Measurements from ENCODE around the gene BRAF.
"Not testable (repeated sequence)": the region's sequence is repeated elsewhere in the genome, so short reads cannot be mapped to it uniquely, and the experiment has no call there.

- TF ChIP-seq RAD21 (IDR thresholded peaks at IDR 0.05 in 1 of 2, conservative IDR thresholded peaks at IDR 0.05 in 1 of 2; ENCODE audit: low read depth in 2 of 2, low read length in 2 of 2); BRCA1 (IDR thresholded peaks at IDR 0.05; ENCODE audit: low read depth, low read length); CTCF (IDR thresholded peaks at IDR 0.05; ENCODE audit: control extremely low read depth in 1 of 3, insufficient read depth in 1 of 3, low read depth in 1 of 3, low read length in 3 of 3); POLR2A (IDR thresholded peaks at IDR 0.05; ENCODE audit: control extremely low read depth in 1 of 2, low read depth in 2 of 2, low read length in 2 of 2); EZH2 (IDR thresholded peaks at IDR 0.05; ENCODE audit: low read depth, low read length, severe bottlenecking); POU5F1 (IDR thresholded peaks at IDR 0.05; ENCODE audit: low read depth, low read length); TAF1 (IDR thresholded peaks at IDR 0.05; ENCODE audit: low read depth, low read length); CHD1 (IDR thresholded peaks at IDR 0.05; ENCODE audit: low read depth, low read length); MAX (IDR thresholded peaks at IDR 0.05); YY1 (IDR thresholded peaks at IDR 0.05; ENCODE audit: low read depth, low read length); HDAC2 (IDR thresholded peaks at IDR 0.05; ENCODE audit: borderline replicate concordance in 1 of 2, low read depth in 2 of 2, low read length in 2 of 2); ASH2L (IDR thresholded peaks at IDR 0.05; ENCODE audit: low read length); PHF8 (conservative IDR thresholded peaks at IDR 0.05; ENCODE audit: low read depth, low read length); CREB1 (IDR thresholded peaks at IDR 0.05): not testable (repeated sequence)
These were observed 3.2 kb upstream of the BRAF start for GRCh38 chr7:140927945-140928344.
